Measurements from ENCODE around the gene FAR2.
"Not testable (repeated sequence)": the region's sequence is repeated elsewhere in the genome, so short reads cannot be mapped to it uniquely, and the experiment has no call there.

FAR2 gene

DNA sequence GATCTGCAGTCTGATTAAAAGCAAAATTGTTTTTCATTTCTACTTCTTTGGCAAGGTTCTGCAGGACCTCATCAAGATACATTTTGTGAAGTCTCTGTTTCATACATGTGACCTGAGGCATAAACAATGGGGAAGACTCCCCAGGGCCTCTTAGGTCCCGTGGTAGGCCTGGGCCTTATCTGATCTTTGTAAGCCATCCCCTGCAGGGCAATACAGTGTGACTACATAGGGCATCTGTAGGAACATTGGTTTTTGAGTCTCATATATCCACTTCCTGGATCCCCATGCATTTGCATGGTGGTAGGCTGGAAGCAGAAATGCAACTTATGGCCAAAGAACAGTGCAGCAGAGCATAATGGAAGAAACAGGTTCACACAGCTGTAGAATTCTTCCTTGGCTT is 6.0 kb downstream of the FAR2 start:
- no peak for FAIRE-seq

DNA sequence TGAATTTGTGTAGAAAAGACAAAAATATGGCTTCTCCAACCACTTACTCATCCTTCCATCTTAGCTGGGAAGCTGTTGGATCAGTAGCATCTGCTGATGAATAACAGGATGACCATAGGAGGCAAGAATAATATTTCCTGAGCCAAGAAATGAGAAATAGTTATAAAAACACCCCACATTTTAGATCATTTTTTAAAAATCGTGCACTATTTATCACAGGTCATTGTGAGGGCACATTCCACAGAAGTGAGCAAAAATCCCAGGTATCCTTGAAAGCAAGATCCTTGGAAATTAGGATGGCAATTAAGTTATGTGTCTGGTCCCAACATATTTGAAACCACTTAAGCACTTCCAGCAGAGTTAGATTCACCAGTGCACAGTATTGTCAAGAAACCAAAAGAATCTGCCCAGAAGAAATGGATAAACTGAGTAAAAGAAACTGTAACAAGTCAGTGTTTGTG is 8.4 kb downstream of the FAR2 start:
- FAIRE-seq = no peak

DNA sequence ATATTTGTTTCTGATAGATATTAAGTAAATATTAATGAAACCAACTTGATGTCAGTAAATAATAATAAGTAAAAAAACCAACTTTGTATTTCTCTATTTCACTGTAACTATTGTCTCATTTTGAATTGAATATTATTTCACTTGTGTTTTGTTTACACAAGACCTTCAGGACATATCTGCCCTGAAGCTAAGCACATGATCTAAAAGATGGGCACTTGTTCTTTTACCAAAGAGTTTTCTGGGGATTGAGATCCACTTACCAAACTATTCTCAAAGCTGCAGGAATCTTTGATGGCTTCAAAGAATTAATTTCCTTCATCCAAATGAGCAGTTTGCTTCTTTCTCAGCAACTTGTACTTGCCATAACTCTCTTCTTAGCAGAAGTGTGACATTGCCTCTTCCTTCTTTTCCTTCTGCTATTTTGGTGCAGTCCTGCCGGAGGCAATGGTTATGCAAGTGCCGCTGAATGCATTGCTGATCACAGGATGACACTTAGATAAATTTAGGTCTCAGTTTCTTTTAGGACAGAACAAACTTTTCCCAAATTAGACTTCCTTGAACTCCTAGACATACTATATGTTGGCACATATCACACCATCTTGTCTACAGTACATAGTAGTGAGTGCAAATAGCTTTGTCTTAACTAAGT is 9.2 kb downstream of the FAR2 start:
- FAIRE-seq = no peak

DNA sequence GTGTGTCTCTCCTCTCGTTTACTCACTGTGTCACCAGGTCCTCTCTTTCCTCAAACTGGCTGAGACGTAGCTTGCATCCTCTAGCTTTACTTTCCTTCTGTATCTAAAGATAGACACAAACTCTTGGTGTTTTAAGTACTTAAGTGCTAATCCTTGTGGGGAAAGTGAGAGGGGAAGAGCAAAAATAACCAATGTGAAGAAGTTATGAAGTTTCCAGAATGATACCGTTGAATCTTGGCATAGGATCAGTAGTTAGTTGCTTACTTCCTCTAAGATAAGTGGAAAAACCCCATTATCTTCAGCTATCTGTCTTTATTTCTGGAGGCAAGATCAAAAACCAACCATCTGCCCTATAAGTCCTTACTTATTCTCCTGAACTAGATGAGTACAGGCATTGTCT is 10.6 kb downstream of the FAR2 start:
- FAIRE-seq = no peak

DNA sequence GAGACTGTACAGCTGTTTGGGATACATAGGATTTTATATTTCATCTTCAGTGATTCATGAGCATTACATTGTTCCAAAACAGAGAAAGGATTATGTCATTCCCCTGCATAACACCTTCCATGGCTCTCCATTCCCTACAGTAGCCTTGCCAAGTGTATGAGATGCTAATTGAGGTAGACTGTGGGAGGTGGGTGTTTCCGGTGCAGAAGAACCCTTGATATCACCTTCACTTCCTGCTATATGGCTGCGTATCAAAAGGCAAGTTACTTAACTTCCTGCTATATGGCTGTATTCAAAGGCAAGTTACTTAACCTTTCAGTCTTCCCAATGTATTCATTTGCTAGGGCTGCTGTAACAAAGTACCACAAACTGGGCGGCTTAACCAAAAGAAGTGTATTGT is 11.2 kb downstream of the FAR2 start:
- no peak for FAIRE-seq

DNA sequence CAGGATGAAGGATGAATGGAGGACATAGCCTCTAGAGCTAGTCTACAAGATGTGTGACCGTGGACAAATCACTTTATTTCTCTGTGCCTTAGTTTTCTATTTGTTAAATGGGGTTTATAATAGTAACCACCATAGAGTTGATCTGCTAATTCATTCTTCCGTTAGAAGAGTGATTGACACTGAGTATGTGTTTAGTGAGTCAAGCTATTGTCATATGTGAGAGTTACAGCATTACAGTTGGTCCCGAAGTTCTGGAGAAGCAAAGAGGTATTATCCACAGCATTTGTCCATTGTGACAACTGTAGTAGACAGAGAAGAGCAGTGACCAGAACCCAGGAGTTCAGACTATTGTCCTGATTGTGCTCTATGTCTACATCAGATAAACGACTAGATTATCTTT is 14.1 kb downstream of the FAR2 start:
- no peak for FAIRE-seq

DNA sequence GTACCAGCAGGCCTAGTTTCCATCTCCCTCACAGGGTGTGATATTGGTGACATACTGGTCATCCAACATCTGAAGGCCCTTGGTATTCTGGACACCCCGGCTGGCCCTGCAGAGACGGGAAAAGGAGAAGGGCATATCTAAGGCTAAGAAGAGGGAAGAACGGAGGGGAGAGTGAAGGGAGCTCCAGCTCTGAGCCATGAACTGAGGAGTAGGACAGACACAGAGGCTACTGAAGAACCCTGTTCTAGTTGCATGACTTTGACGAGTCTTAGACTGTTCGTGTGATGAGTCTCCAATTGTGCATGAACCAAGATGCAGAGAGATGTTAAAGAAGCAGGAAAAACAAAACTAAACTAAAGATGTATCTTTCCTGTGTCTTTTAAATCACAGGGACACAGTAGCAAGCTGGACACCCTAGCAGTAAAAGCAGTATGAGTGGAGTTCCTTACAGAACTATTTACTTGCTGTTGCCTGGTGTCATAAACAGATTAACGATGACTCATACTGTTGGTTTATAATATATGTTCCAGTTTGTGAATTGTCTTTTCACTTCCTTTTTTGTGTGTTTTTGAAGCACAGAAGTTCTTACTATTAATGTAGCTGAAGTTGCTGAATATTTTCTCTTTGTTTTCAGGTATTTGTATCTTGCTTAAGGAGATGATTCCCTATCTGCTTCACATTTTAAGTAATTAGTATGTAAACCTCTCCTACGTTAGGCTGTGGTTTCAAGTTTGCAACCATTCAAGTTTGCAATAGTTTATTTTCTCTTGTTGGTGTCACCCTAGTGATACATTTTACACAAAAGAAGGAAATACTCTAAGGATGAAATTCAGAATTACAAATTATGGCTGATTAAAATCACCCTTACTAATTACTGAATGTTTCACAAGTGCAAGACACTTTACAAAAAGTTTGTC is 15.7 kb downstream of the FAR2 start:
- no peak for FAIRE-seq

DNA sequence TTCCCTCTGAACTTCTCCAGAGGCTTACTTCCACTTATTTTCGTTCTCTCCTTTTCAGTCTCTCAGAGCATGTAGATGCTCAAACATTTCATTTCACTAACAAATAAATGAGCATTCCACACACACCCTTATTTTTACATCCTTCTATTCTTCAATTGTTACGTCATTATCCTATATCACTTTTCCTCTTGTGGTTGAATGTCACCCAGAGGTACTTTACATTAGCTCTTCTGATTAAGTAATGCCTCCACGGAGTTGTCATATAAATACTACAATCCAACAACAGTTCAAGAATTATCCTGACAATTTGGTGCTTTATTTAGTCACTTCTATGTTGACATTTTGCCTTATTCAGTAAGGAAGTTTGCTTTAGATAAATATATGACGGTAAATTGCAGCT is 18.4 kb downstream of the FAR2 start:
- no peak for FAIRE-seq

DNA sequence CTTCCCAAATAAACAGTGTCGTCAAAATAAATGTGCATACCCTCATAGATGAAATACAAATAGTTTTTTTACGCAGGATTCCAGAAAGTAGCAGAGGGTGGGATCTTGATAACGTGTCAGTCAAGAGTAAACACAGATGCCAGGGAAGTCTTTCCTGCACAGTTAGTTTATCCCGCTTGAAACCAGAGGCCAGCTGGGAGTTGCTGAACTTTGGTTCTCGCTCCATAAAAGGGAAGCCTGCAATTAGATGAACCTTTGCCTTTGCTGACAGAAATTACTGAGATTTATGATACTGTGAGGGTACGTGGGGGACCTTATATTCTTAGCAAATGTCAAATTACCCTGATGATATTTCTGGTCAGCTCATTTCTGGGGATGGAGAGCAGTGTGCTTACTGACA is 18.9 kb downstream of the FAR2 start:
- no peak for FAIRE-seq

DNA sequence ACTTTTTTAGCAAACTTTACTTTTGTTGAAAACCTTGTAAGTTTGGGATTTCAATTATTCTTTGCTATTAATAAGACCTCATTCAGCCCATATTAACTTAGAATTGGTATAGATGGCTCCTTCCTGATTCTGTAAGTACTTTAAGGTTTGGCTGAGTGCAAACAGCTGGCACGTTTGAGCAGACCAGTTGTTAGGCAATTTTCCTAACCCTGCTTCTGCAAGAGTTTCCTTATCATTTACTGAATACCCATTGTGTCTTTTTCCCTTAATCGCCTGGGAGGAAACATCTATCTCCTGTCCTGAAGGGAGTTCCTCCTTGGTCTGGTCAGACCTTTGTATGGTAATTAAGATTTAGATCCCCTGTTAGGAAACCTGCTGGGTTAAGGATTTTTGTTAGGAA is 20.9 kb downstream of the FAR2 start:
- FAIRE-seq = not testable (repeated sequence)

DNA sequence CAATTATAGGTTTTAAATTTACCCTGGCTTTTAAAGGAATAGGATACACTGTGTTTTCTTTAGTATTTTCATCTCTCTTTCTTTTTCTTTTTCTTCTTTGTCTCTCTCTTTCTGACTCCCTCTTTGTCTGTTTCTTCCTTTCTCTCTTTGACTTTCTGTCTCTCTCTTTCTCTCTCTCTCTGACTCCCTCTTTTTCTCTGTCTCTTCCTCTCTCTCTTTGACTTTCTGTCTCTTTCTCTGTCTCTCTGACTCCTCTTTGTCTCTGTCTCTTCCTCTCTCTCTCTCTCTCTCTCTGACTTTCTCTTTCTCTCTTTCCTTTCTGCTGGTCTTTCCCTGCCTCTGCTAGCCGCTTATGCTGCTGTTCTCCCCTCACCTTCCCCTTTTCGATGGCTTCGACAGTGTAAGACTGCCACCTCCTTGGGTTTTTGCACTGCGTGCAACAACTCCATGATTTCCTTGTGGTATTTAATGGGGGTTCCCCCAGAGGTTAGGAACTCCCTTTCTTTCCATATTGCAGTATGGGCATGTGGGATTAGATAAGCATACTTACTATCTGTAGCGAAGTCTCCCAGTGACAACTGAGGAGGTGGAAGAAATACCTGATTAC is 21.5 kb downstream of the FAR2 start:
- not testable (repeated sequence) for FAIRE-seq

DNA sequence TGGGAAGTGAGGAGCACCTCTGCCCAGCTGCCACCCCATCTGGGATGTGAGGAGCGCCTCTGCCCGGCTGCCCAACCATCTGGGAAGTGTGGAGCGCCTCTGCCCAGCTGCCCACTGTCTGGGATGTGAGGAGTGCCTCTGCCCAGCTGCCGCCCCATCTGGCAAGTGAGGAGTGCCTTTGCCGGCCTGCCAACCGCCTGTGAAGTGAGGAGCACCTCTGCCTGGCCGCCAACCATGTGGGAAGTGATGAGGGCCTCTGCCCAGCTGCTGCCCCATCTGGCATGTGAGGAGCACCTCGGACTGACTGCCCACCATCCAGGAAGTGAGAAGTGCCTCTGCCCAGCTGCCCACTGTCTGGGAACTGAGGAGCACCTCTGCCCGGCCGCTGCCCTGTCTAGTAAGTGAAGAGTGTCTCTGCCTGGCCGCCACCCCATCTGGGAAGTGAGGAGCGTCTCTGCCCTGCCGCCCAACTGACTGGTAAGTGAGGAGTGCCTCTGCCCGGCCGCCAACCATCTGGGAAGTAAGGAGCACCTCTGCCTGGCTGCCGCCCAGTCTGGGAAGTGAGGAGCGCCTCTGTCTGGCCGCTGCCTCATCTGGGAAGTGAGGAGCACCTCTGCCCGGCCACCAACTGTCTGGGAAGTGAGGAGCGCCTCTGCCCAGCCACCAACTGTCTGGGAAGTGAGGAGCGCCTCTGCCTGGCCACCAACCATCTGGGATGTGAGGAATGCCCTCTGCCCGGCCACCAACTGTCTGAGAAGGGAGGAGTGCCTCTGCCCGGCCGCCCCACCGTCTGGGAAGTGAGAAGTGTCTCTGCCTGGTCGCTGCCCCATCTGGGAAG is 22.6 kb downstream of the FAR2 start:
- FAIRE-seq = no peak

DNA sequence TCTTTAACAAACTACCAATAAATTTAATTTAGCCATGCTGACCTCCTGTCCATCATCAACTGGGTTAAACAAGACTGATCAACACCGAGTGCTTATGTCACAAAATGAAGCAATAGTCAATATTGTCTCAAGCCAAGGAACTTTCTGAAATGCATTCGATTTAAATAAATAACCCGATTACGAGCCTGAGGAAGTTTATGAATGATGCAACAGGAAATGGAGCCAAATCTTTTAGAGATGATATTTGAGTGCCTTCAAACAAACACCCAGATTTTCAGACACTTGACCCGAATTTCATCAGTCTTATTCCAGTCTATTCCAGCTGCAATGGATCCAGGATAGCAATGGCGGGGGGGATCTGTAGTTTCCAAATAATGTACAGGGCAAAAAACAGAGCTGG is 27.9 kb downstream of the FAR2 start:
- no peak for FAIRE-seq

DNA sequence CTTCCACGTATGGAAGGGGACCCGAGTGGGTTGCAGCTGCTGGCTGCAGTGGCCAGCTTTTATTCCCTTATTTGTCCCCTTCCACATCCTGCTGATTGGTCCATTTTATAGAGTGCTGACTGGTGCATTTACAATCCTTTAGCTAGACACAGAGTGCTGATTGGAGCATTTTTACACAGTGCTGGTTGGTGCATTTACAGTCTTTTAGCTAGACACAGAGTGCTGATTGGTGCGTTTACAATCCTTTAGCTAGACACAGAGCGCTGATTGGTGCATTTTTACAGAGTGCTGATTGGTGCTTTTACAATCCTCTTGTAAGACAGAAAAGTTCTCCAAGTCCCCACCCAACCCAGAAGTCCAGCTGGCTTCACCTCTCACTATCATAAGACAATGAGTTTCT is 33.2 kb downstream of the FAR2 start:
- not testable (repeated sequence) for FAIRE-seq

DNA sequence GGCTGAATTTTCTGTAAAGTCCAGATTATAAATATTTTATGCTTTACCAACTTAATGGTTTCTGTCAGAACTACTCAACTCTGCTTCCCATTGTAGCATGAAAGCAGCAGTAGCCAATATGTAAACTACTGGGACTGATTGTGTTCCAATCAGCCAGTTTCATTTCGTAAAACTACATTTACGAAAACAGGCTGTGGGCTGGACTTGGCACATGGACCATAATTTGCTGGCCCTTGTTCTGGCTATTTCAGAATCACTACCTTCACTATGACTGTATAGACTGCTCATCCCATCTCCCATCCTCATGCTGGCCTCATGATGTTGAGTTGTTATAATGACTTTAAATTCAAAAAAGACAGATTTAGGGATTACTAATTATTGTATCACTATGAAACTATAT is 38.7 kb downstream of the FAR2 start:
- no peak for FAIRE-seq

DNA sequence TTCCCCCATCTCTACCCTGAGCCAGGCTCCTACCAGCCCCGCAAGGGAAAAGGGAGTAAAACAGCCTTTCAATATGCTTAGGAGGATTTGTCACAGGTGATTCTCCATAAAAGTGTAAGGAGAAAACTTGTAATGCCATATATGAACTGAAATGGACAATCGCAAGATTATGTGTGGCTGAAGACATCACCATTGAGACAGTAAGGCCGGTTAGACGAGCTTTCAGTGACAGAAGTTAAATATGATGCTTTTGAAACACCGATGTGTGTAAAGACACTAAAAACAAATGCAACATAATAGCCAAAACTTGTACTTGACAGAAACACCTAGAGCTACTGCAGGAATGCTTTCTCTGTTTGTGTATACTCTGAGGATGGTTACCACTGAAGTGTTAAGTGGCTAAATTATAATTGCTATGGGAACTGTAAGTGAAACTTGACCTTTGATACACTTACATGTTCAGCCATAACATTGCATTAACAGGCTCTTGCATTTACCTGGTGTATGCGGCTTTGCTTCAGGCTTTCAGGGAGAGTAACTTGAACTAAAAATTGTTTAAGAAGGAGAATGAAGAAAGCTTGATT is 42.3 kb downstream of the FAR2 start:
- FAIRE-seq = no peak

DNA sequence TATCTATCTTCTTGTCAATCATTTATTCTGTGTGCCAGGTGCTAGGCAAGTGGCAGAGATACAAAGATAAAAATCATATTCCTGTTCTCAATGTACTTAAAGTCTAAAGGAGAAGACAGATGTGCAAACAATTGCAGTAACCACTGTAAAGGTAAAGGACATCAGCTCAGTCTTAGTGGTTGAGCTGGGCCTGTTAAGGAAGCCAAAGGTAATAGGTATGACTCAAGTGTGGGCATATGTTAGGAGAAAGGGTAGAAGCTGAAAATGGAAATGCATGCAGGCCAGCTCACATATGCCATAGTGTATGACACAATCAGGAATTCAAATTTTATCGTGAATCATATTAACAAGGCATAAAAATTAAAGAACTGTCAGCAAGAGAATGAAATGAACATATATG is 49.8 kb downstream of the FAR2 start:
- FAIRE-seq = no peak

DNA sequence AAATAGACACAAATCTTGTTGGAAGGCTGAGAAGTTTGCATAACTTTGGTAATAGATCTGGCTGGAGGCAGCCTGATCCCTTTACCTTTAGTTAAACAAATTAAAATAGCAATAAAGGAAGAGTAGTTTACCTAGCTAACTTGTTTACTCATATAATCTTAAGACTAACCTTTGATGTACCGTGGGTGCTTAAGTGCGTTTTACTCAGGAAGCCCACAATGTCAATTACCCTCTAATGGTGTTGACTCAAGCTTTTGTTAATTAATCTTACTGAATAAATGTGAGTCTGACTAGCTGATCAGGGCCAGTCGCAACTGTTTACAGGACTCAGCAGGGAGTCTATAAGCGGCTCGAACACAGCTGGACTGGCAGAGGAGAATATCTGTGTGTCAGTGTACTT is 51.5 kb downstream of the FAR2 start:
- FAIRE-seq = no peak

DNA sequence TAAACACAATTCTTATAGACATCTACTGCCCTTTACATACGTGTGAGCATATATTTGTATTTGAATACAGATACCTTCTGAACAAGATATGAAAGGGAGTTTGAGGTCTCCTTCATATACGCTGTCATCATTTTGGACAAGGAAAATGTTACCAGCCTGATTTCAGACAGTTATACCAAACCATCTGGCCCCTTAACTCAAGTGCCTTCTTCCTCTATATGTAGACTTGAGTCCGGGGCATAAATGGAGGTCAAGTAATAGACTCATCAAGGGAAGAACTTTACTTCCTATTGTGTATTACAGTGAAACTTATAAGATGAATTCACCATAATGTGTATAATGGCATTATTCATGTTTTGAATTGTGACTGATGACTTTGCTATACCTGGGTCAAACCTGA is 52.2 kb downstream of the FAR2 start:
- no peak for FAIRE-seq

DNA sequence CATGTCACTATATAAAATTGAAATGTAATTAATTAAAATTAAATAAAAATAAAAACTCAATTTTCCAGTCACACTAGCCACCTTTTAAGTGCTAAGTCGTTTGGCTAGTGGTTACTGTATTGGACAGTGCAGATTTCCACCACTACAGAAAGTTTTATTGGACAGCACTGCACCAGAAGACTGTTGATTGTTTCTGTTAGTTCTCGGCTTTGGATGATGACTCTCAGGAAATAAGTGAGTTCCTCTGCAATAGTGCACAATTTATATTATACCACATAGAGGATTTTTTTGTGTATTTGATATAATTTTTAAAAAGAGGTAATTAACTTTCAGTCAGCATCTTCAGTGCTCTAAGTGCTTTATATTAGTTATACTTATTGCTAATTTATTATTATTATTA is 52.7 kb downstream of the FAR2 start:
- no peak for FAIRE-seq

DNA sequence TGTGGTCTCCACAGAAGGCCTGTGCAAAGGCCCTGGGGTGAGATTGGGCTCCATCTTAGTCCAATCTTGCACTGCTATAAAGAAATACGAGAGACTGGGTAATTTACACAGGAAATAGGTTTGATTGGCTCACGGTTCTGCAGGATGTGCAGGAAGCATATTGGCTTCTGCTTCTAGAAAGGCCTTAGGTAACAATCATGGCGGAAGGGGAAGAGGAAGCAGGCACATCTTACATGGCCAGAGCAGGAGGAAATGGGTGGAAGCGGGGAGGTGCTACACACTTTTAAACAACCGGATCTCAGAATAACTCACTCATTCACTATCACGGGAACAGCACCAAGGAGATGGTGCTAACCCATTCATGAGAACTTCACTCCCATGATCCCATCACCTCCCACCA is 55.4 kb downstream of the FAR2 start:
- no peak for FAIRE-seq

DNA sequence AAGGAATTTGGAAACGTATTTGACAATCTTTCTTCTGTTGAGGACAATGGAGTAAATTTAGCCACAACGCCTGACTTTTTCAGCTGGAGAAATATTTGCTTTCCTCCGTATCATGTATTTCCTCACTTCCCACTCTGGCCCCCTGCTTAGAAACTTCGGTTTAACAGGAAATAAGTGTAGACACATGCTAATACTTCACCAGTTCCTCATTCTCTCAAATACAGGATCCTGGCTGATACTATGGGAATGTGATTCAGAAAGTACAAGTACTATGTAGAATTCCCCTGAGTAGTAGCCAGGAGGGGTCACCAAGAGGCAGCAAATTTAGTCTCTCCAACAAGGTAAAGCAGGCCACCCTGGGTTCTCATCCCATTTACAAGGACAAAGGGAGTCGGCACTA is 58.0 kb downstream of the FAR2 start:
- no peak for FAIRE-seq

DNA sequence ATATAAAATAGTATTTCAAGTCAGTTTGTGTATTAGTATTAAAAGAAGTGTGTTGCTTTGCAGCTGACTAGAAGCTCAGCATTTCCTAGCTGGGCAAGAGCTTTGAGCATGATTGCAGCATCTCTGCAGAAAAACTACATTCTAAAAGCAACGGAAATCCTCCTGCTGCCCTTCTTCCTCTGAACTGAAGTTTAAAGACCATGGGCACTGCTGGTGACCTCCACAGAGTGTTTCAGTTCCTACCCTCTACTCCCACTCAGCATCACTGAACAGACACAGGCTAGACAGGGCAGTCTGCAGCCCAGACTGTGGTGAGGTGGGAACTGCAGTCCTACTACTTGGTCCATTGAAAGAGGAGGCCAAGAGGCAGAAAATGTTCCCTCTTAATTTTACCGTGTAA is 59.0 kb downstream of the FAR2 start:
- FAIRE-seq = no peak

Data from islet of Langerhans (tissue), 1 donor.